ENCODE data around the gene FUT3.
"Not testable (repeated sequence)": the region's sequence is repeated elsewhere in the genome, so short reads cannot be mapped to it uniquely, and the experiment has no call there.

Gene FUT3

DNA sequence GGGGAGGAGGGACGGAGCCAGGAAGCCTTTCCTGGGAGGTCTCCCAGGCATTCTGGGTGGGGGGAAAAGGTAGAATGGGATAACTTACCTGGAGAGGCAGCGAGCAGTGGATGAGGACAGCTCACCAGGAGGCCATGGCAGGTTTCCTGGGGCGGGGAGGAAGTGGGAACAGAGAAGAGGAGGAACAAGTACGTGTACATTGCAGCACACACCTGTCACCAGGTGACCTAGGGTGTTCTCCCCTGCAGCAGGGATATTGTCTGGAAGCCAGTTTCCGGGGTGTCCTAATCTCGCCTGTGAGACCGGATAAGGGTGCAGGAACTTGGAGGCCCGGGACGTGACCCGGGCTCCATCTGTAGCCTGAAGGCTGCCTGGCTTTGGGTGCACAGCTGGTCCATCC, at the start of gene FUT3:
TSS of gene FUT3 (minus strand) at position 148 of the 400 bp plus-strand sequence.
- no peak for DNase-seq (ENCODE audit: low read depth)

DNA sequence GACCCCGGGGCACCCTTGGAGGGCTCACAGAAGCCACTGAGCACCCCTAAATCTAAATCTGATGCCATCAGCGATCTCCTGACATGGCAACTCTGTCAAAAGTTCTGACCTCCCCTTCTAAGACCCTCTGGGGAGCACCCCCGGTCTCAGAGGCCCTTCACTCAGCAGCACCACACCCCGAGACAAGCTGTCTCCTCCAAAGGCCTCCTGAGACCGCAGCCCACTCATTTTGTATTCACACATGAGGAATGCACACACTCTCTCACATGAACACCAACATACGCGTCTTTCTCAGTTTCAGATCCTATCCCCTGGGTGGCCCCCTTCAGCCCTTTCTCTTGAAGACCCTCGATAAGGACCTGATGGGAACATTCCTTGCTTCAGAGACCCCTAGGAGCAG, 49.7 kb upstream of the FUT3 start:
- H3K4me3 ChIP-seq (ENCODE audit: low read depth, low read length): no peak overlapping the region
- DNase-seq (ENCODE audit: low read depth): no peak

More for the DNA sequence above, at the start of gene FUT3:
- no peak within 1 kb of the TSS for H3K4me3 ChIP-seq (ENCODE audit: low read depth, low read length)

DNA sequence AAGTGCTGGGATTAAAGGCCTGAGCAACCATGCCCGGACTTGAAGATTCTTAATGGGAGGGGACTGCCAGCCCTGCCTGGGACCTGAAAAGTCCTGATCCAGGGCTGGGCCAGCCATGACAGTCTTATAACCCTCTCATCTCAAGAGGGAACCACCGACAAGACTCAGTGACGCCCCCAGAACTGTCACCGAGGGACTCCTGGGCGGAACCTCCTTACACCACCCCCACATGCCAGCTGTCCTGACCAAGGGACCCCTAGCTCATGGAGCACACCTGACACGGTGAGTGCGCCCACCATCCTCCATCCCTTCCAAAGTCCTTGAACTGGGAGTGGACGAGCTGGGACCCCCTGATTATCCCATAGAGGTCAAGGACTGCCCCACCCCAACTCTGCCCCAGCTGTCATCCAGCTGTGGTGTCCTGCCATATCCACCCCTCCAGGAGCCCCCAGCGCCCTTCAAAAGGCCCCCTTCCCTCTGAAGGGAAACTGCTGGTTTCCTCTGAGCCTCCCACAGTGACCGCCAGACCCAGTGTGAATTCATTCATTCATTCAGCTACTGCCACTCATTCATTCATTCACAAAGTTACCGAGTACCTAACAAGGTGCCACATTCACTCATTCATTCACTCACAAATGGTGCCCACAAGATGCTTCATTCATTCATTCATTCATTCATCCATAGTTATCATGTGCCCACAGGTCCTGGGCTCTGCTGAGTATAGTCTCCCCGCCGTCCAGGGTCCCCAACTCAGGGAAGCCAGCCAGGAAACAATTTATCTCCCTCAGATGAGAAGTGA, 48.7 kb upstream of the FUT3 start:
- no peak overlapping the region for H3K4me3 ChIP-seq (ENCODE audit: low read depth, low read length)
- no peak for DNase-seq (ENCODE audit: low read depth)

DNA sequence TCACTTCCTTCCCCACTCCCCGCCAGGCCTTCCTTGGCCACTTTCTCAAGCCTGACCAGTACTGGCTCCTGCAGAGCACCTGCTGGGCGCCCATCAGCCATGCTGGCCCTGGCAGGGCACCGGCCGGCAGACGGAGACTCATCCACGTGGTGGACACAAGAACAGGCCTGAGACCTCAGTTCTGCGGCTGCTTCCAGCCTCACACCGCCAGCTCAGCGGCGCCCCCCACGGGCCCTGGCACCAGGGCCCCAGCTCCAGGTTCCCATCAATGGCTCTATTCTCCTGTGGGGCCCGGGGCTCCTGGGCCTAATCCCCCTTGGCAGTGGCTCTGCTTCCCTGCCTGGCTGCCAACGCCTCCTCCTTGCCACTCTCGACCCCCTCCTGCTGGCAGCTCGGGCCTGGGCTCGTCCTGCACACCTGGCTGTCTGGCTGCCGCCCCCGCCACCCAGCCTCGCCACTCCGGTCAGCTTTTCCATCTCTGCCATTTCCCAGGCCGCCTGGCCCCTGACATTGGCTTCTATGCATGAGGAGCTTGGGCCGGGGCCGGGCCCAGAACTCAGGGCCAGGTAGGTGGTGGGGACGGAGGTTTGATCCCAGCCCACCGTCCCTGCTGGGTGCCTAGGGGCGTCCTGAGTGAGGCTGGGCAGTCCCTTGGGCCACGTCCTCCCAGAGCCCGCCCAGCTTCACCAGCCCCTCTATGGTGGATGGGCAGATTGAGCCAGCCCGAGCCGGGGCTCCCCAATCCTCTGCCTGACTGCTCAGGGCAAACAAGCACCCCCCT, 46.1 kb upstream of the FUT3 start:
- no peak overlapping the region for H3K4me3 ChIP-seq (ENCODE audit: low read depth, low read length)
- no peak for DNase-seq (ENCODE audit: low read depth)

DNA sequence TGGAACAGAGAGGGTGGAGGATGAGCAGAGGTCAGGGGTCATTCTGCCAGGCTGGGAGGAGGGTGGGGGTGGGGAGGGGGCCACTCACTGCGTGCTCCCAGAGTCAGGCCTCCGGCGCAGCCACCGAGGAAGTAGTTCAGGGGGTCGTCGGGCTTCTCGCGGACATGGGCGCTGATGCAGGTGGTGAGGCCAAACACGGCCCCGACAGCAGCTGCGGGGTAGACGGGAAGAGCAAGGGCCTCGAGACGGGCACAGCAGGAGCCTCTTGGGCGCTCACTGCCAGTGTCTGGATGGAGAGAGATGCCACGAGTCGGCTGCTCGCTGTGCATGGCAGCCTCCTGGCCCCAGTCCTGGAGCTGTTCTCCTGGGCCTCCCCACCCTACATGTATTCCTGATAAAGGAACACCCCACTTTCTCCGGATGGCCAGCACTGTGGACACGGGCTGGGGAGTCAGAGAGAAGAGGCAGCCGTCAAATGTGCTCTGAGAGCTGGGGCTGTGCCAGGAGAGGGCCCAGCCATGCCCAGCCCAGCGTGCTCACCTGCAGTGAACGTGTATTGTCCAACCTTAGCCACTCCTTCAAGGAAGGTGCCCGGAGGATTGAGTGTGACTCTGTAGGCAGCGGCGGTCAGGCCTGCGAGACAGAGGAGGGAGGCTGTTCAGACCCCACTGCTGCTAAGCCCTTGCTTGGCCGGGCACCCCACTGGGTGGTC, 45.3 kb upstream of the FUT3 start:
- DNase-seq (ENCODE audit: low read depth): no peak
- H3K4me3 ChIP-seq (ENCODE audit: low read depth, low read length): no peak overlapping the region

DNA sequence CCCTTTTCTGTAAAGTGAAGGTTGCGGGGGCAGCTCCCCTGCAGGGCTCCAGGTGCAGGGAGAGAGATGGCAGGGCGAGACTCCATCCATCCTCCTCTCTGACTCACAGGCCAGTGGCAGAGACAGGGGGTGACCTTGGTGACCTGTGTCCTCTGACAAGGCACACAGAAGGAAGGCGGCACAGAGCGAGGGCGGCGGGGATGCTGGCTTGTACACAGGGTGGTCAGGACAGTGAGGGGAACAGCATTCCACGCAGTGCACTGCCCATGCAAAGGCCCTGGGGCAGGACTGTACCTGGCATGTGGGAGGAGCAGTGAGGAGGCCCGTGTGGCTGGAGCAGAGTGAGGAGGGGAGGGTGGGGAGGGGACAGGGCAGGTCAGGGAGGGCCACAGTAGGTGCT, 44.6 kb upstream of the FUT3 start:
- no peak for DNase-seq (ENCODE audit: low read depth)
- H3K4me3 ChIP-seq (ENCODE audit: low read depth, low read length): no peak overlapping the region

DNA sequence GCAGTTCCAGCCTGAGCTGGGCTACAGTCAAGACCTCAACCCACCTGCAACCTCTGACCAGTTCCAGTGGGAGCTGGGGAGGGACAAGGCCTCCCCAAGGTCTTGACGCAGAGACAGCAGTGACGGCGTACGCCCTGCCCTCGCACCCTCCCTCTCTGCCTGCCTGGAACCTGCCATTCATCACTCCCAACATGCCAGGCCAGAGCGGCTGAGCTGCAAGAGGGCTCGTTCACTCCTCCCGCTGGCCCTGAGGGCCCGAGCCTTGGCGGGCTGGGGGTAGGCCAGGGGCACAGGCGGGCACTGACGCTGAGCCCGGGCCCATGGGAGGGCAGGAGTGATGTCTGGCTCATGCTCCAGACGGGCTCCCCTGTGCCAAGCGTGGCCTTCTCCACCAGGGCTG, 44.2 kb upstream of the FUT3 start:
- H3K4me3 ChIP-seq (ENCODE audit: low read depth, low read length): no peak overlapping the region
- no peak for DNase-seq (ENCODE audit: low read depth)

DNA sequence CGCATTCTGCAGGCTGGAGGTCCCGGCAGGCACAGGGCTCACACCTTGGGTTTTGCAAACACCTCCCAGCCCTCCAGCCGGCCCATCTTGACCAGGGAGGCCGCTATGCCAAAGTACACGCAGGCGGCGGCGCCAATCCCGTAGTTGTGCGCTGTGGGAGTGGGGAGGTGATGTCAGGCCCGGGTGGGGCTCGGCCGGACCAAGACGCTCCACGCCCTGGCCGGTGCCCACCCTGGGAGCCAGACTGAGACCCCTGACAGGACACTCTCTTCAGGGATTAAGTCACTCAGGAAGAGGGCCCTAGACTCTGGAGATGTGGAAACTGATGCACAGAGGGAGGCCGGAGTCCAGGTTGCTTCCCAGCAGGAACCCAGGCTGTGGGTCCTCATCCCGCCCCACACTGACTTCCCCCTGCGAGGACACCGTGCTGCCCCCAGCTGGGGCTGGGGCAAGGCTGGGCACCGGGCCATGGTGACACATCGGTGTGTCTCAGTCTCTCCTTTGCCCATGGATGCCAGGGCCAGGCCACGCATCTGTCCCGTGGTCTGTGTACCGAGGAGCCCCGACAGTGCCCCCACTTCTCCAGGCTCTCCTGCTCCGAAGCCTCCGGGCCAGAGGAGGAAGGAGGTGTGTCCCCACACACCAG, 43.6 kb upstream of the FUT3 start:
- DNase-seq (ENCODE audit: low read depth): no peak
- no peak overlapping the region for H3K4me3 ChIP-seq (ENCODE audit: low read depth, low read length)

DNA sequence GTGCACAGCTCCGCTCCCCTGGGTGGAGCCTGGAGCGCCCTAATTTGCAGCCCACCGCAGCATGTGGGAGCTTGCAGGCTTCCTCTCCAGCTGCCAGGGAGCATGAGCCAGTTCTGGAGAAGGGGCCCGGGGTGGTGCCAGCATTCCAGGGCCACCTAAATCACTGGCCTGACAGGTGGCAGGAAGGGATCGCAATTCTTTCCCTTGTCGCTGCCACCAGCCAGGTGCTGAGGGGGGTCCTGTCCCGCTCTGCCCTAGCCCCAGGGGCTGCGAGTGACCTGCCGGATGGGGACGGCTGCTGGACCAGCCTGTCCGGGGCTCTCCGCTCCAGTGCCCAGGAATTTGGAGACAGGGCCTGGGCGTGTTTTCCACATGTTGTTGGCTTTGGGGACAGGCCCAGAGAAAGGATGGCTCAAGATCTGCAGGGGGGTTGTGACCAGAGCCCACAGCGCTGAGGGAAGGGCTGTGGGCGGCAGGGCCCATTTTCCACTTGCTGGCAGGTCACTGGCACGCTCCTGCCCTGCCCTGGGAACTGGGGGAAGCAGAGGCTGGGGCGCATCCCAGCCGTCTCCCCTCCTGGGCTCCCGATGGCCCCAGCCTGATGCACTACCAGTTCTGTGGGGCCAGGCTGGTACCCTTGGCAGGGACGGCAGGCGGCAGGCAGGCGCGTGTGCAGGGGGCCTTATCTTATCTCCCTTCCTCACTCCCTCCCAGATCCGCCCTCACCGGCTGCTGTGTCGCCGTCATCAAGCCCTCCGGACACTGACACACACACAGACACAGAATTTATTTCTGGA, 42.9 kb upstream of the FUT3 start:
- H3K4me3 ChIP-seq (ENCODE audit: low read depth, low read length): no peak overlapping the region
- DNase-seq (ENCODE audit: low read depth): no peak

DNA sequence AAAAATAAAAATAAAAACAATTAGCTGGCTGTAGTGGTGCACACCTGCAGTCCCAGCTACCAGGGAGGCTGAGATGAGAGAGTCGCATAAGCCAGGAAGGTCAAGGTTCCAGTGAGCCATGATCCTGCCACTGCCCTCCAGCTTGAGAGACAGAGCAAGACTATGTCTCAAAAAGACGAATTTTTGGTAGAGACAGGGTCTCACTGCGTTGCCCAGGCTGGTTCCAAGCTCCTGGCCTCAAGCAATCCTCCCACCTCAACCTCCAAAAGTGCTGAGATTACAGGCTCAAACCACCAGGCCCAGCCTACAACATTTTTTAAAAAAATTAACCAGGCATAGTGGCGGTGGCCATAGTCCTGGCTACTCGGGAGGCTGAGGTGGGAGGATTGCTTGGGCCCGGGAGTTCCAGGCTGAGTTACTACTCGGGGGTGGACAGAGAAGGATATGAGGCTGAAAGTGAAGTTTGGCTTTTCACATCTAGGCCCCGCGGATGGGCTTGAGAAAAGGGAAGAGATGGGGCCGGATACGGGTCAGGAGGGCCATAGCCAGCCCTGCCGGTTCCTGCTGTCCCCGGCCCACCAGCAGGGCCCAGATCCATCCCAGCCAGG, 42.2 kb upstream of the FUT3 start:
- H3K4me3 ChIP-seq (ENCODE audit: low read depth, low read length): no peak overlapping the region
- no peak for DNase-seq (ENCODE audit: low read depth)

DNA sequence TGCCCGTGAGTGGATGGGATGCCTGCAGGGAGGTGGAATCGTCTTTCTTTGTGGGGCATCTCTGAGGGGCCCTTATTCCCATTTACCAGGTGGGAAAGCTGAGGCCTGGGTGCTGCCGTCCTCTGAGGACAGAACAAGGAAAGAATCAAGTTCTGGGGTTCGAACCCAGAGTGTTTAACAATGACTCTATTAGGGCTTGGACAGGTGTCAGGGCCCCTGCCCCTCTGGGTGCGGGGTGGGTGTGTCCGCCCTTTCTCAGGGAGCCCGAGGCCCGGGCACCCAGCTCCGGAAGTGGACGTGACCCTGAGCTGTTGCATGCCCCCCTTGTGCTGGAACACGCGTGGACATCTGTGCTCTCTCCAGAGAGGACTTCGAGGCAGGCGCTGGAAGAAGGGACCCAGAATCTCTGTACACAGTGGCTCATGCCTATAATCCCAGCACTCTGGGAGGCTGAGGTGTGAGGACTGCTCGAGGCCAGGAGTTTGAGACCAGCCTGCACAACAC, 41.6 kb upstream of the FUT3 start:
- DNase-seq (ENCODE audit: low read depth): no peak
- no peak overlapping the region for H3K4me3 ChIP-seq (ENCODE audit: low read depth, low read length)

DNA sequence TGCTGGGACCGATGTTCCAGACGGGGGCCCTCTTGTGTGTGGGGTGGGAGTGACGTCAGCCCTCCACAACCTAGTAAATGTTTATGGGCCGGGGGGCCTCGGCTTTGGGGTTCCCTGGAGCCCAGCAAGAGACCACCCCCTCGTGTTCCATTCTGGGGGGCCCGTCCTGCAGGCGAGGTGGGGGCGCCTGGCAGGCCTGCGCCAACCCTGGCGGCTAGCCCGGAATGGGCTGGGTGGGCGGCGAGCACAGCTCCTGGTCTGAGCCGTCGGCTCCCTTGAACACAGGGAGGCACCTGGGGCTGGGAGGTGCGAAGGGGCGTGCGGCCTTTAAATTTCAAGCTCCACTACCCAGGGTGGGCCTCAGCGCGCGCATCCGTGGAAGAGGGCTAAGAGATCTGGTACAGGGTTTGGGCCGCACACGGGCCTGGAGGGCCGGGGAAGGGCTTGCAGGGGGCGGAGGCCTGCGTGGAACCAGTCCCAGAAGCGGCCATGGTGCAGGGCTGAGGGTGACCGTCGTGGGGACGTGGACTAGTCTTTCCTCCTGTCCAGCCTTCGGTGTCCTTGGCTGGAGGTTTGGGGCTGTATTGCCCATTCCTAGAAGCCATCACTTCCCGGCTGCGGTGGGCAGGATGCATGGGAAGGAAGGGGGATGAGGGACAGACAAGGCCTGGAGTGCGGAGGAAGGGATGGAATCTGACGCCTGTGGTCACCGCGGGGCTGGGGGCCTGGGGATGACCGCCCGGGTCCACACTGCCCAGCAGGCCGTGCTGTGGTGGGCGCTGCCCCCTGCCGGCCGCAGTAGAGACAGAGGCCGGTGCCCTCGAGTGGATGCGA, 40.9 kb upstream of the FUT3 start:
- H3K4me3 ChIP-seq (ENCODE audit: low read depth, low read length): no peak overlapping the region
- DNase-seq (ENCODE audit: low read depth): no peak

DNA sequence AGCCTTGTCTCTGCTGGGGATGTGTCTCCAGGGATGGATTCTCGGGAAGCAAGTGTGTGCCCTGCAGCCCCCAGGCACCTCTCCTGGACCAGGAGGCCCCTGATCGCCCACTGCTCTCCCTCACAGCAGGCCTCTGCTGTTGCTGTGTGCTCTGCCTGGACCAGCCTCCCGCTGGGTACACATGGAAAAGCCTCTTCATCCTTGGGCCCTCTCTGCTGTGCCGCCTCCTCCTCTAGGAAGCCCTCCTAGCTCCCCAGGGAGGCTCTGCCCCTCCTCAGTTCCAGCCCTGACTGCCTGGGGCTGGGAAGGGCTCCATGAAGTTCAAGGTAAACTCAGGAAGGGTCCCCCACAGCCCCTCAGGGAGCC, 40.3 kb upstream of the FUT3 start:
- no peak for DNase-seq (ENCODE audit: low read depth)
- H3K4me3 ChIP-seq (ENCODE audit: low read depth, low read length): no peak overlapping the region

DNA sequence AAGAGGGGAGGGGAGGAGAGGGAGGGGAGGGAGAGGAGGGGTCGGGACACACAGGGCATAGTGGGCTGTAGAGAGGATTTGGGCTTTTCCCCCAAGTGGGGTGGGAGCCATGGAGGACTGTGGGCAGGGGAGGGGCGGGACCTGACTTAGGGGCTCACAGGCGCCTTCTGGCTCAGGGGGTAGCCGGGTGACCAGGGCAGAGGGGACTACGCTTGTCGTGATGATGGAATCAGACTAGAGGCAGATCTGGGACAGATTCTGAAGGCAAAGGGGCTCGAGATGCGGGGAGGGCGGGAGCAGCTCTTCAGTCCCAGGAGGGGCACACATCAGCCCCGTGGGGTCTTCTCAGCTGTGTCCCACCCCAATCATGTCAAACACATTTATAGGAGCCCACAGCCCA, 38.9 kb upstream of the FUT3 start:
- H3K4me3 ChIP-seq (ENCODE audit: low read depth, low read length): no peak overlapping the region
- DNase-seq (ENCODE audit: low read depth): no peak

DNA sequence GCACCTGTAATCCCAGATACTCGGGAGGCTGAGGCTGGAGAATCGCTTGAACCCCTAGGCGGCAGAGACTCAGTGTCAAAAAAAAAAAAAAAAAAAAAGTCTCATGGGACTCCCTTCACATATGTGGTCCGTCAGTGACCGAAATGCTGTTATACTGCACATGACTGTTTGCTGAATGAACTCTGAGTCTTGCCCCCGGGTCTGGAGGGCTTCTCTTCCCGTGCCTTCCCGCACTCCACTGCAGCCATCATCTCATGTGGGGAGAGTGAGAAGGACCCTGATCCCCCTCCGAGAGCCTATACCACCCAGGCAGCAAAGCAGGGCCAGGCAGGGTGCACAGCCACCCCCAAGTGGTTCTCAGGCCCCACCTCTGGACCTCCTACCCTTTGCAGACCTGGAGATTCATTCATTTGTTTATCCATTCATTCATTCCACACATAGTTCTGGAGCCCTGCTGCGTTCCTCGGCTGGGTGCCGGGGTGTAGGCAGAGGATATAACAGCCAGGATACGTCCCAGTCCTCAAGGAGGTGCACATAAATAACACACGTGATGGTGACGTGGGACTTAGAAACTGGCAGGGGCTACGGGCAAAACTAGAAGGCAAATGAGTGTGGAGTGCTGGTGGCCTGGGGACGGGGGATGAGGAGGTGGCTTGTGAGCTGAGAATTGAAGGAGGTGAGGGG, 38.2 kb upstream of the FUT3 start:
- DNase-seq (ENCODE audit: low read depth): no peak
- H3K4me3 ChIP-seq (ENCODE audit: low read depth, low read length): no peak overlapping the region

DNA sequence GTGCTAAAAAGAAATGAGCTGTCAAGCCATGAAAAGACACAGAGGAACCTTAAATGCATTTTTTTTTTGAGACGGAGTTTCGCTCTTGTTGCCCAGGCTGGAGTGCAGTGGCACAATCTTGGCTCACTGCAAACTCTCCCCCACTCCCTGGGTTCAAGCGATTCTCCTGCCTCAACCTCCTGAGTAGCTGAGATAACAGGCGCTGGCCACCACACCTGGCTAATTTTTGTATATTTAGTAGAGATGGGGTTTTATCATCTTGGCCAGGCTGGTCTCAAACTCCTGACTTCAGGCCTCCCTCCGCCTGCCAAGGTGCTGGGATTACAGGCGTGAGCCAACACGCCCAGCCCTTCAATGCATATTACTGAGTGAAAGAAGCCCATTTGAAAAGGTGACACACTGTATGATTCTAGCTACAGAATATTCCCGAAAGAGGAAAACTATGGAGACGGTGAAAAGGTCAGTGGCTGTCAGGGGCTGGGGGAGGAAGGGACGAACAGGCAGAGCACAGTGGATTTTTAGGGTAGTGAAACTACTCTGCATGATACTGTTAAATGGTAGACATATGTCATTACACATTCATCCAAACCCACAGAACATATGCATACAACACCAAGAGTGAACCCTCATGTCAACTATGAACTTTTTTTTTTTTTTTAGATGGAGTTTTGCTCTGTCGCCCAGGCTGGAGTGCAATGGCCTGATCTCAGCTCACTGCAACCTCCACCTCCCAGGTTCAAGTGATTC, 33.0 kb upstream of the FUT3 start:
- DNase-seq (ENCODE audit: low read depth); H3K4me3 ChIP-seq (ENCODE audit: low read depth, low read length): not testable (repeated sequence)

Measured in skeletal muscle cell (primary cell).